Loucy (cell line): ENCODE measurements around the gene SYNE4.

Source experiments
- H2AFZ ChIP-seq: fragments of 200-600 bp; sonication (generic); 2 replicates; pipeline ENCODE4 v1.6.0; 2016; ENCODE audit warnings: antibody characterized with exemption, mild to moderate bottlenecking, low read length, moderate library complexity
- H3F3A ChIP-seq: fragments of 200-600 bp; 2 replicates; pipeline ENCODE4 v1.6.0; 2016; ENCODE audit warnings: antibody characterized with exemption, low read depth, mild to moderate bottlenecking
- H3K27me3 ChIP-seq: fragments of 200-600 bp; sonication (generic); 2 replicates; pipeline ENCODE4 v1.6.1; 2014; ENCODE audit warnings: low read length, mild to moderate bottlenecking; ENCODE audit not compliant: insufficient read depth, poor library complexity, severe bottlenecking
- H3K36me3 ChIP-seq: fragments of 200-600 bp; sonication (generic); 2 replicates; pipeline ENCODE4 v1.6.1; 2016; ENCODE audit warnings: low read length; ENCODE audit not compliant: insufficient read depth
- H3K4me1 ChIP-seq: fragments of 200-600 bp; sonication (generic); 2 replicates; pipeline ENCODE4 v1.5.1; 2014; ENCODE audit warnings: low read length, mild to moderate bottlenecking; ENCODE audit not compliant: insufficient read depth, poor library complexity, severe bottlenecking
- H3K4me2 ChIP-seq: fragments of 200-600 bp; sonication (generic); 2 replicates; pipeline ENCODE4 v1.6.0; 2014; ENCODE audit warnings: antibody characterized with exemption, low read length, low read depth, mild to moderate bottlenecking; ENCODE audit not compliant: poor library complexity, severe bottlenecking
- H3K4me3 ChIP-seq: fragments of 200-600 bp; sonication (generic); 2 replicates; pipeline ENCODE4 v1.5.1; 2014; ENCODE audit warnings: low read length, mild to moderate bottlenecking, mixed read lengths; ENCODE audit not compliant: poor library complexity, severe bottlenecking
- H3K79me2 ChIP-seq: fragments of 200-600 bp; sonication (generic); 2 replicates; pipeline ENCODE4 v1.6.1; 2014; ENCODE audit warnings: low read length; ENCODE audit not compliant: insufficient read depth
- H3K9ac ChIP-seq: fragments of 200-600 bp; sonication (generic); 2 replicates; pipeline ENCODE4 v1.6.0; 2014; ENCODE audit warnings: mild to moderate bottlenecking, low read depth, low read length, moderate library complexity; ENCODE audit not compliant: poor library complexity, severe bottlenecking
- H3K9me2 ChIP-seq: fragments of 200-600 bp; sonication (generic); replicated peaks from 2 replicates; pipeline ENCODE4 v1.6.1; 2016; ENCODE audit warnings: low read depth, low read length, mixed read lengths
- H3K9me3 ChIP-seq: fragments of 200-600 bp; sonication (generic); 2 replicates; pipeline ENCODE4 v1.6.1; 2014; ENCODE audit warnings: mild to moderate bottlenecking, antibody characterized with exemption, low read length, low read depth; ENCODE audit not compliant: insufficient read depth
- H4K20me1 ChIP-seq: fragments of 200-600 bp; sonication (generic); 2 replicates; pipeline ENCODE4 v1.6.0; 2014; ENCODE audit warnings: antibody characterized with exemption, low read length, mild to moderate bottlenecking; ENCODE audit not compliant: insufficient read depth, poor library complexity, severe bottlenecking
- EZH2phosphoT487 ChIP-seq: fragments of 200-600 bp; IDR thresholded peaks from 2 replicates; pipeline ENCODE4 v1.6.1; 2018; ENCODE audit warnings: antibody characterized with exemption, mild to moderate bottlenecking, moderate library complexity, borderline replicate concordance
- TF ChIP-seq, protein P1 (sequence below): fragments of 200-600 bp; sonication (generic); conservative IDR thresholded peaks from 2 replicates; pipeline ENCODE4 v1.5.1; 2014; ENCODE audit warnings: mild to moderate bottlenecking, antibody characterized with exemption, low read length

SYNE4 gene

DNA sequence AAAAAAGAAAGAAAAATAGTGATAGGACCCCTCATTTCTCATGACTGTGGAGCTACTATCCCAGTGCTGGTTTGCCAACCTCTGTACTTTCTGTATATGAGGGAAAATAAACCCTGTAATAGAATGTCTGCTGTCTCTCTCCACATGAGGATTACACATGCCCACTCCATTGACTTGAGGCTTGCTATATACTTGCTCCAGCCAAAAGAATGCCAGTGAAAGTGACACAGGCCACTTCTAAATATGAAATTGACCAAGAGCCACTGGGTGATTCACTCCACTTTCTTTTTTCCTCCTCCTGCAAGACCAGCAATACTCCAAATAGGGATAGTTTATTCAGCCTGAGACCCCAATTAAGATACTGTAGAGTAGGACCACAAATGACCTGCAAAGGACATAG, 39.2 kb upstream of the SYNE4 start:
- Histone ChIP-seq H3K4me2 (no peak overlapping the region), H3K9me2 (no peaks in the 10 kb centered on the region), H3F3A (no peaks in the 10 kb centered on the region), H3K9me3 (no peaks in the 10 kb centered on the region), H3K36me3 (no peaks in the 10 kb centered on the region), H3K4me3 (no peak overlapping the region), H3K9ac (no peak overlapping the region), H2AFZ (no peak overlapping the region), H3K27me3 (no peaks in the 10 kb centered on the region), H3K4me1 (peaks cover 6% of the 10 kb centered on the region), H4K20me1 (no peaks in the 10 kb centered on the region), H3K79me2 (peaks cover 7% of the 10 kb centered on the region; the same call in 1 of the 2 replicates)
- TF ChIP-seq EZH2phosphoT487 = no peak
- TF ChIP-seq, protein P1, sequence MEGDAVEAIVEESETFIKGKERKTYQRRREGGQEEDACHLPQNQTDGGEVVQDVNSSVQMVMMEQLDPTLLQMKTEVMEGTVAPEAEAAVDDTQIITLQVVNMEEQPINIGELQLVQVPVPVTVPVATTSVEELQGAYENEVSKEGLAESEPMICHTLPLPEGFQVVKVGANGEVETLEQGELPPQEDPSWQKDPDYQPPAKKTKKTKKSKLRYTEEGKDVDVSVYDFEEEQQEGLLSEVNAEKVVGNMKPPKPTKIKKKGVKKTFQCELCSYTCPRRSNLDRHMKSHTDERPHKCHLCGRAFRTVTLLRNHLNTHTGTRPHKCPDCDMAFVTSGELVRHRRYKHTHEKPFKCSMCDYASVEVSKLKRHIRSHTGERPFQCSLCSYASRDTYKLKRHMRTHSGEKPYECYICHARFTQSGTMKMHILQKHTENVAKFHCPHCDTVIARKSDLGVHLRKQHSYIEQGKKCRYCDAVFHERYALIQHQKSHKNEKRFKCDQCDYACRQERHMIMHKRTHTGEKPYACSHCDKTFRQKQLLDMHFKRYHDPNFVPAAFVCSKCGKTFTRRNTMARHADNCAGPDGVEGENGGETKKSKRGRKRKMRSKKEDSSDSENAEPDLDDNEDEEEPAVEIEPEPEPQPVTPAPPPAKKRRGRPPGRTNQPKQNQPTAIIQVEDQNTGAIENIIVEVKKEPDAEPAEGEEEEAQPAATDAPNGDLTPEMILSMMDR = no peak

DNA sequence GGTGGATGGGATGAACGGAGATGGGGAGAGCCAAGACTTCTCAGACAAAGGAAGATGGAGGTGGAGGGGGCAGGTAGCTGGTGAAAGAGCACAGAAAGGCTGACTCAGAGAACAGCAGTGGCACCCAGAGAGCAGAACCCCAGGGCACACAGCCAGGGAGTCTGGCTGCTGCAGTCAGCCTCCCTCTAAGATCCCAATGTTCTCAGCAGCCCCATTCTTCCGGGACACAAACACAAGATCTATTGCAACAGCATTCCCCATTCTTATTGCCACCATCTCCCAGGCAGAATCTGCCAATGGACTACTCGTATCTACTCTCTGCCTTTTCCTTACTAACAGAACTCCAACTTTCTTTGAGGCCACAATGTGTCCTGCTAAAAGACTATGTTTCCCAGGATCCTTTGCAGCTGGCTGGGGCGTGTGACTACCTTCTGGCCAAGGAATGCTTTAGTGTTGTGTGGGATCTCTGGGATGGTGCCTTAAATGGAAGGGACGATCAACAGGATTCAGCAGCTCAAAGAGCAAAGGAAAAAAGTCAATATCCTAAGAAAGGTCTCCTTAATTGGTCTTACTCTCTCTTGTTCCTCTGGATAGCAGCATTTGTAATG, 37.9 kb upstream of the SYNE4 start:
- Histone ChIP-seq H3K4me3 (no peak overlapping the region), H3K4me1 (peaks cover 5% of the 10 kb centered on the region), H3K9me3 (no peaks in the 10 kb centered on the region), H3K36me3 (no peaks in the 10 kb centered on the region), H4K20me1 (no peaks in the 10 kb centered on the region), H3K79me2 (no peaks in the 10 kb centered on the region), H3K9ac (no peak overlapping the region), H3K9me2 (no peaks in the 10 kb centered on the region), H3F3A (no peaks in the 10 kb centered on the region), H3K27me3 (no peaks in the 10 kb centered on the region), H3K4me2 (no peak overlapping the region), H2AFZ (no peak overlapping the region)
- TF ChIP-seq, protein P1 = no peak
- TF ChIP-seq EZH2phosphoT487 = no peak

DNA sequence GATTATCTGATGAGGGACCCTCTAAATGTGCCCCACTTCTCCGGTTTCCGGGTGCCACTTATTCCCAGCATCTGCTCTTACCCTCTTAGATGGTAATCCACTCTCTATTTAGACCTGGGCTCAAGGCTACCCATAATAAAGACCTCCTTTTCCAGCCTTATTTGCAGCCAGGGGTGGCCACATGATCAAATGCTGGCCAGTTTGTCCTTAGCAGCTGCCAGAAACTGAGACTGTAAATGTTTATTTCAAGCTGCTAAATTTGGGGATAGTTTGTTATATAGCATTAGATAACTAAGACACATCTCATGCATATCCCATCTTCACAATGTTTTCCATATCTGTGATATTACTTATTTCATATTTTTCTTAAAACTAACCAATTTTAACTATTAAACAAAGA, 35.3 kb upstream of the SYNE4 start:
- Histone ChIP-seq H3K27me3 (no peaks in the 10 kb centered on the region), H2AFZ (no peak overlapping the region), H3K9ac (no peak overlapping the region), H3K4me1 (no peaks in the 10 kb centered on the region), H3F3A (no peaks in the 10 kb centered on the region), H3K4me3 (no peak overlapping the region), H3K4me2 (no peak overlapping the region), H3K36me3 (no peaks in the 10 kb centered on the region), H3K9me3 (no peaks in the 10 kb centered on the region), H3K79me2 (no peaks in the 10 kb centered on the region), H3K9me2 (no peaks in the 10 kb centered on the region), H4K20me1 (no peaks in the 10 kb centered on the region)
- TF ChIP-seq, protein P1 = no peak
- no peak for TF ChIP-seq EZH2phosphoT487
